AG04449 (cell line): ENCODE results near the gene ZSCAN30.
A peak's percentile ranks its signal among the peaks of the same experiment; 100 is the strongest.

Experiments used
- CTCF ChIA-PET: fragments of 350-600 bp; formaldehyde crosslinking; extraction: SDS; loops from one replicate; lab custom pipeline; 2021; ENCODE audit warnings: antibody characterized with exemption; lab: Yijun Ruan, JAX
- POLR2A ChIA-PET: fragments of 400-600, 350-600 bp; formaldehyde crosslinking; extraction: SDS; loops from one replicate; lab custom pipeline; 2020; ENCODE audit warnings: antibody characterized with exemption, inconsistent platforms; lab: Yijun Ruan, JAX
- DNase-seq: peaks from one replicate; pipeline ENCODE4 v3.0.0-alpha.2; 2010; ENCODE audit warnings: low read depth, low spot score
- H3K4me3 ChIP-seq: 2 replicates; pipeline ENCODE4 v1.5.1; 2011; ENCODE audit warnings: low read depth, mild to moderate bottlenecking, control low read depth, low read length
- TF ChIP-seq, protein P1 (sequence below): IDR thresholded peaks from one replicate; pipeline ENCODE4 v1.5.1; 2011; ENCODE audit warnings: mild to moderate bottlenecking, moderate library complexity, low read length, control low read depth, inconsistent platforms; ENCODE audit not compliant: insufficient read depth; ENCODE audit errors: missing control alignments

The ZSCAN30 gene

DNA sequence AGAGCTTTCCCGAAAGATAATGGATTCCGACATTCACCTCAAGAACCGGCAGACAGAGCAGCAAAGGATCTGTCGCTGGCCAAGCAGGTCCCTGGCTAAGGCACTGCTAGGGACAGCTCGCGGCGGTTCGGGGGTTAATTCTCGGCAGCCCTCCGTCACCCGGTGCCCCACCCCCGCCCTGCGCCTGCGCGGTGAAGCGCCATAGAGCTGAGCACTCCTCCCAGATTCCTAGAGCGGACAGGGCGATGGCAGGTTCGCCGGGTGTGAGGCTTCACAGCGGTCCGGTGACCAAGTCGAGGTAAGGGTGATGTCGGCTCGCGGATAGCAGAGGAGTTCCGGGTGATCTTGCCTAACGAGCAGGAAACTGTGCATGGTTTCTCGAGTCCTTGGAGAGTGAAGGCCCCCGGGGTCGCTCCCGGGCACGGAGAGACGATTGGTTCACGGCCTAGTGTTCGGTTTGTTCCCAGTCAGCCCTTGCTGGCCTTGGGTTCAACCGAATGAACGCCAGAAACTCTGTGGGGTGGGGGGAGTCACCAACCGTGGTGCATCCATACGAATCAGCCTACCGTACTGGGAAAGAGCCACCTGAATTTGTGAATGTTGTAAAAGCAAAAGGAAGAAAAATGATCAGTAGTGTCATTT lies at the start of gene ZSCAN30:
TSS of gene ZSCAN30 (minus strand) at position 136 of the 642 bp plus-strand sequence. CDS start 25,877 bp downstream, outside the sequence.
- CTCF ChIA-PET = interaction anchor here (1.0 kb wide), 1 partner anchor 11 kb away, joined by 4 read pairs; no protein-coding TSS in a partner anchor
- TF ChIP-seq, protein P1, sequence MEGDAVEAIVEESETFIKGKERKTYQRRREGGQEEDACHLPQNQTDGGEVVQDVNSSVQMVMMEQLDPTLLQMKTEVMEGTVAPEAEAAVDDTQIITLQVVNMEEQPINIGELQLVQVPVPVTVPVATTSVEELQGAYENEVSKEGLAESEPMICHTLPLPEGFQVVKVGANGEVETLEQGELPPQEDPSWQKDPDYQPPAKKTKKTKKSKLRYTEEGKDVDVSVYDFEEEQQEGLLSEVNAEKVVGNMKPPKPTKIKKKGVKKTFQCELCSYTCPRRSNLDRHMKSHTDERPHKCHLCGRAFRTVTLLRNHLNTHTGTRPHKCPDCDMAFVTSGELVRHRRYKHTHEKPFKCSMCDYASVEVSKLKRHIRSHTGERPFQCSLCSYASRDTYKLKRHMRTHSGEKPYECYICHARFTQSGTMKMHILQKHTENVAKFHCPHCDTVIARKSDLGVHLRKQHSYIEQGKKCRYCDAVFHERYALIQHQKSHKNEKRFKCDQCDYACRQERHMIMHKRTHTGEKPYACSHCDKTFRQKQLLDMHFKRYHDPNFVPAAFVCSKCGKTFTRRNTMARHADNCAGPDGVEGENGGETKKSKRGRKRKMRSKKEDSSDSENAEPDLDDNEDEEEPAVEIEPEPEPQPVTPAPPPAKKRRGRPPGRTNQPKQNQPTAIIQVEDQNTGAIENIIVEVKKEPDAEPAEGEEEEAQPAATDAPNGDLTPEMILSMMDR = no peak
- POLR2A ChIA-PET = interaction anchor here (0.6 to 2.2 kb wide), 5 partner anchors 9 to 201 kb away, joined by 3 to 10 read pairs (median 4); partner anchors contain the start of gene ZNF397
- H3K4me3 ChIP-seq = peak within 1 kb of the TSS; percentile 82
- peak; percentile 66 for DNase-seq

DNA sequence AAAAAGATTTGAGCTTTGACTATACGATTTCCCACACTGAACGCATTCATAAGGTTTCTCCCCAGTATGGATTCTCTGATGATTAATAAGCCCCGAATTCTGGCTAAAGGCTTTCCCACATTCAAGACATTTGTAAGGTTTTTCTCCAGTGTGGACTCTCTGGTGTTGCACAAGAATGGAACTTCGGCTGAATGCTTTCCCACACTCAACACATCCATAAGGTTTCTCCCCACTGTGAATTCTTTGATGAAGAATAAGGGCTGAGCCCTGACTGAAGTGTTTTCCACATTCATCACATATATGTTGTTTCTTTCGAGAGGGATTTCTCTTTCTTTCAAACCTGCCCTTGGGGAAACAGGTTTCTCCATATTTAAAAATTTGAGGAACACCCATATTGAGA lies 47.3 kb upstream of the ZSCAN30 start:
- no peak for DNase-seq
- no peak overlapping the region for H3K4me3 ChIP-seq
- TF ChIP-seq, protein P1 = no peak
- CTCF ChIA-PET = interaction anchor here (1.4 kb wide), 1 partner anchor 49 kb away, joined by 4 read pairs; no protein-coding TSS in a partner anchor
- POLR2A ChIA-PET = no interaction called here

DNA sequence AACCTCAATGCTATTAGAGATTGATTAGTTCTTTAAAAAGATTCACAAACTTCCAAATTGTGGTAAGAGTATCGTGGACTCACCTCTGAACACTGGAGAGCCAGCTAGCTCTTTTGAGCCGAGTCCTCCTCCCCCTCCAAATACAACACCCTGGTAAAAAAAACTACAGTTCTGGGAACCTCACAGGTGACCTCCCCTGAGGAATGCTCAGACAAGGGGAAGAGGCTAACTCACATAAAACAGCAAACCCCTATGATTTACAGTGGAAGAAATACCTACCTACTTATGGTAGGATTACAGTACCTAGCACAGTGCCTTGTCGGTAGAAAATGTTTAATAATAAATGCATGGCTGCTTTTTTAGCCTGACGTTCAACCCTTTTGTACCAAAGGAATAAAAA lies 45.8 kb upstream of the ZSCAN30 start:
- CTCF ChIA-PET = no interaction called here
- TF ChIP-seq, protein P1 = no peak
- POLR2A ChIA-PET = no interaction called here
- DNase-seq = no peak
- H3K4me3 ChIP-seq = no peak overlapping the region

DNA sequence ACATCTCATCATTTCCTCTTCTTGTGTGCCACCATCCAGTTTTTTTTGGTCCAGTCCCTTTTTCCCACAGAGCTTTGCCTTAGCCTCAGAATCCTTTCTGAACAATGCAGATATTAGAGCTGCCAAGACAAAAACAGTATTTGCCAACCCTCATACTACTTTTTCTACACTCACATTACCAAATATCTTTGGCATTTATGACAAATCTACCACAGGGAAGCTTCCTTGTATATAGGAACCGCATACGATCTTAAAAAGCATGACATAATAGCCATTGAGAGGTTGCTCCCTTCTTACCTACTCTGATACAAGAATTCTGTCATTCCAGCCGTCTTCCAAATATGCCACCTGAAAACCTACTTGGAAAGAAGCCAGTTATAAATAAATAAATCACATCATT lies 44.8 kb upstream of the ZSCAN30 start:
- TF ChIP-seq, protein P1 = no peak
- ChIA-PET POLR2A (no interaction called here), CTCF (interaction anchor here (1.5 kb wide), 1 partner anchor 18 kb away, joined by 3 read pairs; no protein-coding TSS in a partner anchor)
- DNase-seq = peak; percentile 42
- H3K4me3 ChIP-seq = no peak overlapping the region

DNA sequence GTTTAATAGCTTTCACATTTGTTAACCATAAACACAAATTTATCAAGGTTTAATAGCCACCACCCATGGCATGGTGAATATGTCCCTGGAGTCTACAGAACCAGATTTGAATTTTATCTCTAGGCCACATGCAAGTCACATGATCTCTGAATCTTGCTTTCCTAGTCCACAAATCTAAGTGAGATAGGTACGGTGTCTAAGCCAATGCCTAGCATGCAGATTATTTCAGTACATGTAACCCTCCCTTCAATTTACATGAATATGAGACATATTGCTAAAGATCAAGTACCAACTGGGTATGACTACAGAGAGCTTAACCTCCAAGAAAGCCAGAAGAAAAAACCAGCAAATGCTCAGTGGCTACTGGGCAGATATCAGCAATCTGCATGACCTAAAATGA lies 44.2 kb upstream of the ZSCAN30 start:
- ChIA-PET POLR2A (no interaction called here), CTCF (interaction anchor here (0.7 to 1.5 kb wide), 2 partner anchors 15 to 18 kb away, joined by 3 read pairs; no protein-coding TSS in a partner anchor)
- no peak for DNase-seq
- TF ChIP-seq, protein P1 = no peak
- no peak overlapping the region for H3K4me3 ChIP-seq

DNA sequence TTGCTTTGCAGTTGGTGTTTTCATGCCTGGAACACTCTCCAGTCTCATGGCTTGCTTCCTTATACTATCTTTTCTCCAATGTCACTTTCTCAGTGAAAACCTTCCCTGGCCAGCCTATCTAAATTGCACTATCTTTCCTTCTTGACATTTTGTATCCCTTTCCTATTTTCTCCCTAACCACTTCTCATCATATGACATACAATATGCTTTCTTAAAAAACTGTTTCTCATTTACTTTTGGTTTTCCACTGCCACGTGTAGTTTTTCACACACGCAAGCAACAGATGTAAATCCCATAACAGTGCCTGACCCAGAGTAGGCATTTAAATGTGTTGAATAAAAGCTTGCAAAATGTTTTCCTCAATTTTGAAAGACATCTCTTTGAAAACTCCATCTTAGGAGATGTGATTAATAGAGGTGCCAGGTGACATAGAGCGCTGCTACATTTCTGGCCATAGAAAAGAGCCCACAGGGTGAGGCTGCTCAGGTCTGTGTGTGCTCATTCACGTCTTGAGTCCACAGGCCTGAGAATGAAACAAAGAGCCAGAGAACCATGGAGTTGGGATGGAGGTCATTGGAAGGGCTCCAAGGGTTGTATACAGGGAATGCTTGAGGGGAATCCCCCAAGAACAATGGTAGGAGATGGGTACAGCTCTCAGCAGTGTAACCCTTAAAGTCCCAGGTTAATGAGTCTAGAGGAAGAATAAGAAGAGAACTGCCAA lies 41.5 kb upstream of the ZSCAN30 start:
- TF ChIP-seq, protein P1 = no peak
- no peak for DNase-seq
- POLR2A ChIA-PET = no interaction called here
- H3K4me3 ChIP-seq = no peak overlapping the region
- CTCF ChIA-PET = interaction anchor here (1.6 to 1.9 kb wide), 2 partner anchors 9 to 11 kb away, joined by 4 to 5 read pairs; no protein-coding TSS in a partner anchor
